Endothelial cell of umbilical vein (primary cell): ENCODE data around the gene SPTA1. TPM values are rescaled to one million over a fixed set of nuclear protein-coding genes. Genes with fewer than 3 reads are reported as not detected.

Source experiments
- BruUV-seq: library from RNA; stranded (reverse); fragments of 400-500 nt; replicated peaks from 2 replicates; lab custom pipeline; 2021; lab: Mats Ljungman, UMichigan
- CTCF ChIA-PET: fragments of 300-600, 350-600 bp; sonication (Branson Sonifier 250); formaldehyde crosslinking; loops from one replicate; lab custom pipeline; 2021; ENCODE audit warnings: antibody characterized with exemption, inconsistent platforms; lab: Charles Lee
- POLR2A ChIA-PET: fragments of 300-600, 350-600 bp; sonication (Branson Sonifier 250); formaldehyde crosslinking; loops from one replicate; lab custom pipeline; 2021; ENCODE audit warnings: antibody characterized with exemption, inconsistent platforms; lab: Charles Lee
- DNase-seq: peaks from one replicate; pipeline ENCODE4 v3.0.0-alpha.2; 2011; ENCODE audit warnings: low read depth, low spot score
- FAIRE-seq: peaks from 2 replicates; lab custom pipeline; 2011; peaks lifted over from hg19 to GRCh38; lab: Jason Lieb, UNC
- H2AFZ ChIP-seq: 2 replicates; pipeline ENCODE4 v1.6.0; 2012; ENCODE audit warnings: low read depth, low read length, control low read depth, inconsistent platforms
- H3K27ac ChIP-seq: 2 replicates; pipeline ENCODE4 v1.5.1; 2011; ENCODE audit warnings: low read depth, mild to moderate bottlenecking, control low read depth, low read length, moderate library complexity; ENCODE audit not compliant: insufficient read depth
- H3K27me3 ChIP-seq, 2 experiments: 2 replicates each; pipeline versions ENCODE4 v1.6.0 to v1.6.1; 2011; ENCODE audit warnings: low read length in 2 of 2, mixed read lengths in 1 of 2; ENCODE audit not compliant: control insufficient read depth in 2 of 2, insufficient read depth in 2 of 2
- H3K36me3 ChIP-seq, 2 experiments: 2 replicates in 1 of 2; 3 replicates in 1 of 2; pipeline ENCODE4 v1.5.1; 2011; ENCODE audit warnings: low read length in 2 of 2, mild to moderate bottlenecking in 1 of 2, moderate library complexity in 1 of 2; ENCODE audit not compliant: control insufficient read depth in 2 of 2, insufficient read depth in 2 of 2; ENCODE audit errors: extremely low read depth in 1 of 2
- H3K4me1 ChIP-seq: 3 replicates; pipeline ENCODE4 v1.5.1; 2011; ENCODE audit warnings: mild to moderate bottlenecking, low read length; ENCODE audit not compliant: control insufficient read depth, insufficient read depth; ENCODE audit errors: extremely low read depth
- H3K4me2 ChIP-seq: 2 replicates; pipeline ENCODE4 v1.6.1; 2011; ENCODE audit warnings: low read length, control low read depth, mixed read lengths; ENCODE audit not compliant: insufficient read depth
- H3K4me3 ChIP-seq, 3 experiments: fragments of 200-600 bp in 1 of 3; sonication (generic), shearing (Covaris generic) in 1 of 3; replicated peaks in 1 of 3; 2 replicates each; pipeline ENCODE4 v1.5.1; 2011 to 2016; ENCODE audit warnings: control low read depth in 3 of 3, low read length in 3 of 3, mild to moderate bottlenecking in 2 of 3, inconsistent platforms in 1 of 3, low read depth in 1 of 3, moderate library complexity in 1 of 3; ENCODE audit not compliant: insufficient read depth in 1 of 3
- H3K79me2 ChIP-seq: 2 replicates; pipeline ENCODE4 v1.6.0; 2012; ENCODE audit warnings: low read length, inconsistent platforms; ENCODE audit not compliant: control insufficient read depth, insufficient read depth
- H3K9ac ChIP-seq: replicated peaks from 2 replicates; pipeline ENCODE3; 2011; ENCODE audit warnings: low read length, control low read depth; ENCODE audit not compliant: insufficient read depth; ENCODE audit errors: extremely low read depth
- H3K9me1 ChIP-seq: replicated peaks from 3 replicates; pipeline ENCODE4 v1.6.0; 2011; ENCODE audit warnings: mild to moderate bottlenecking, low read length; ENCODE audit not compliant: control insufficient read depth, insufficient read depth; ENCODE audit errors: extremely low read depth
- H3K9me3 ChIP-seq: replicated peaks from 2 replicates; pipeline ENCODE4 v1.5.1; 2012; ENCODE audit warnings: low read length, inconsistent platforms; ENCODE audit not compliant: control insufficient read depth, insufficient read depth
- H4K20me1 ChIP-seq: replicated peaks from 2 replicates; pipeline ENCODE3; 2011; ENCODE audit warnings: mild to moderate bottlenecking, low read length; ENCODE audit not compliant: control insufficient read depth, insufficient read depth; ENCODE audit errors: extremely low read depth
- CTCF ChIP-seq, 2 donors: IDR thresholded peaks; 1 replicate in 1 of 2; 2 replicates in 1 of 2; pipeline ENCODE4 v1.5.1; 2011; ENCODE audit warnings: low read length in 2 of 2, mild to moderate bottlenecking in 2 of 2, moderate library complexity in 2 of 2, control low read depth in 1 of 2, inconsistent platforms in 1 of 2, low read depth in 1 of 2; ENCODE audit not compliant: insufficient read depth in 1 of 2; ENCODE audit errors: extremely low read depth in 1 of 2
- EZH2 ChIP-seq: IDR thresholded peaks from 2 replicates; pipeline ENCODE4 v1.6.1; 2012; ENCODE audit warnings: borderline replicate concordance, low read depth, mild to moderate bottlenecking, moderate library complexity, low read length, inconsistent platforms; ENCODE audit not compliant: severe bottlenecking
- FOS ChIP-seq: IDR thresholded peaks from 2 replicates; pipeline ENCODE4 v1.6.1; 2011; ENCODE audit warnings: mild to moderate bottlenecking, low read length, moderate library complexity, borderline replicate concordance; ENCODE audit not compliant: insufficient read depth
- GATA2 ChIP-seq: IDR thresholded peaks from 2 replicates; pipeline ENCODE4 v1.7.0; 2011; ENCODE audit warnings: low read depth, mild to moderate bottlenecking, moderate library complexity, mixed read lengths, low read length; ENCODE audit not compliant: insufficient read length, insufficient read depth
- JUN ChIP-seq: IDR thresholded peaks from 2 replicates; pipeline ENCODE4 v1.6.1; 2011; ENCODE audit warnings: borderline replicate concordance, low read depth; ENCODE audit not compliant: insufficient read length, insufficient read depth
- MAX ChIP-seq: IDR thresholded peaks from 2 replicates; pipeline ENCODE4 v1.6.1; 2011; ENCODE audit not compliant: insufficient read depth, insufficient read length
- MYC ChIP-seq: IDR thresholded peaks from one replicate; pipeline ENCODE4 v1.6.1; 2011; ENCODE audit warnings: mild to moderate bottlenecking, low read depth, low read length
- POLR2A ChIP-seq: IDR thresholded peaks from 2 replicates; pipeline ENCODE4 v1.6.1; 2012; ENCODE audit warnings: low read depth, mild to moderate bottlenecking, control low read depth, low read length
- POLR2AphosphoS5 ChIP-seq: IDR thresholded peaks from 2 replicates; pipeline ENCODE4 v1.6.1; 2012; ENCODE audit warnings: low read depth, mild to moderate bottlenecking, control low read depth, low read length, moderate library complexity; ENCODE audit not compliant: insufficient read depth
- dilution Hi-C: fragments of 300-500 bp; cut with MboI; formaldehyde crosslinking; loops from one replicate; pipeline ENCODE4 v1.15.0; 2019; ENCODE audit warnings: low sequenced_read_pairs; ENCODE audit not compliant: extremely low pct_ligation_motif_present
- intact Hi-C: fragments of 100-400 bp; cut with micrococcal nuclease; formaldehyde crosslinking; loops from one replicate; pipeline ENCODE4 v1.10.0; 2022
- polyA plus RNA-seq, 4 experiments: library from polyadenylated mRNA; depleted of rRNA in 3 of 4; stranded (reverse) in 3 of 4; unstranded in 1 of 4; fragments of >200 nt; gene quantifications; 2 replicates each; pipeline versions ENCODE4 v1.2.1 to v1.2.3, GENCODE V29; 2011 to 2012; ENCODE audit warnings: missing spikeins in 1 of 4
- total RNA-seq: library from RNA; stranded (reverse); gene quantifications from 2 replicates; pipeline ENCODE4 v1.2.3, GENCODE V29; 2021

SPTA1 gene
- total and polyA plus RNA-seq, 2 donors (not counting 3 experiments of a cell fraction or from before 2014, with no cell fraction given): 0.01 to 0.84 TPM

DNA sequence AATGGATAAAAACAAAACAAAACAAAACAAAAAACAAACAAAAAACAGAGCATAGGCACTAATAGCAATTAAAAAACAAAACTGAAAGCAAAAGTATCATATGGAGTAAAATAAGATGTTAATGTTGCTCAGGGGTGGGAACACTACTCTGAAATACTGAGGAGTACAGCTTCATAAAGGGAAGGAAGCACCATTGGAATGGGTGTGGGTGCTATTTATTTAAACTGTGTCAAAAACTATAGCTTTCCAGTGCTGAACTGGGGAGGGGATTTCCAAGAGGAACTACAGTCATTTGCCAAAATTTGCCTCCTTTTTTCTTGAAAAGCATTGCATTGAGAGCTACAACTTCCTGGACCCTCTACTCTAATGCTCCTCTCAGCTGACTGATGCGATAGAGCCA is 40.0 kb downstream of the SPTA1 start:
- H3K4me3 ChIP-seq: no peak overlapping the region
- H3K9me1 ChIP-seq: no peaks in the 10 kb centered on the region
- H3K27me3 ChIP-seq: no peaks in the 10 kb centered on the region
- ChIA-PET CTCF (no interaction called here), POLR2A (no interaction called here)
- no peak overlapping the region for H3K27ac ChIP-seq
- no peaks in the 10 kb centered on the region for H3K4me1 ChIP-seq
- no peak overlapping the region for H2AFZ ChIP-seq
- FAIRE-seq (no peak), DNase-seq (no peak)
- H3K36me3 ChIP-seq: no peaks in the 10 kb centered on the region
- H4K20me1 ChIP-seq: no peaks in the 10 kb centered on the region
- no peaks in the 10 kb centered on the region for H3K9me3 ChIP-seq
- dilution Hi-C loops (no loop called here), intact Hi-C loops (no loop called here)
- no peak overlapping the region for H3K9ac ChIP-seq
- TF ChIP-seq MYC (no peak), EZH2 (no peak), JUN (no peak), POLR2A (no peak), FOS (no peak), GATA2 (no peak), CTCF (IDR thresholded peaks at IDR 0.05; ENCODE audit: extremely low read depth in 1 of 2, insufficient read depth in 1 of 2, low read depth in 1 of 2, low read length in 2 of 2) (no peak), MAX (no peak), POLR2AphosphoS5 (no peak)
- H3K79me2 ChIP-seq: no peaks in the 10 kb centered on the region
- no peak overlapping the region for H3K4me2 ChIP-seq
- BruUV-seq: no TSS peak
